Stimulated activated naive CD8-positive, alpha-beta T cell treated with anti-CD3 and anti-CD28 coated beads, Interleukin-15, Interleukin-2, amounts not matched to agents 100 U/mL and 50 U/mL, for 24 hours (primary cell): ENCODE measurements around the gene SRSF4.
"Not testable (repeated sequence)": the region's sequence is repeated elsewhere in the genome, so short reads cannot be mapped to it uniquely, and the experiment has no call there.

Source experiments
- ATAC-seq: fragments of 150-1000 bp; cut with Tn5 transposase; one replicate; pipeline ENCODE4 v1.10.0; 2021
- DNase-seq: peaks from one replicate; pipeline ENCODE4 v3.0.0; 2021

Gene SRSF4

DNA sequence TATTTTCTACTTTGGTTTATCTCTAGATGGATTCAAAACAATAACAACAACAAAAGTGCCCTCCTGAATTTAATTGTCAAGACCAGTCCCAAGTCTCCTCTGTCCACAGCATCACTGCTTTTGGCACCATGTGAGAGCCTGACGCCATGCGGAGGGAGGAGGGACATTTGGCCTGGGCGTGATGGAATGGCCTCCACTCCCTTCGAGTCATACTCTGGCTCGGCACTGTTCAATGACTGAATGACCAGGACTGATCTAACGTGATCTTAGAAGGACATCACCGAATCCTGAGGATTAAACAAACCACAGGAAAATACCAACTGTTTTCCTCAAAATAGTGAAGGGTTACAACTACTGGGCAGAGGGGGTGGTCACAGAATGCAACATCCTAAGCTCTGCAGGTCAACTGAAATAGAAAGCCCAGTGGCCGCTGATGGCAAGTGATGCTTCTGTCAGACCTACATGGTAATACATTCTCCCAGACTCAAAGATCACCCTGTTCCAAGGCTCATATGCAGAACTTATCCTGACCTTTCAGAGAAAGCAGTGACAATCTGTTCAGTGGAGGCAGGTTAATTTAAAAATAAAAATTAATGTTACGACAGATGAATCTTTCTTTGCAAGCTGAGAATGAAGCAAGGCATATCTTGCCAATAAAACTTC, 19.1 kb downstream of the SRSF4 start:
- no peak for ATAC-seq
- no peak for DNase-seq

DNA sequence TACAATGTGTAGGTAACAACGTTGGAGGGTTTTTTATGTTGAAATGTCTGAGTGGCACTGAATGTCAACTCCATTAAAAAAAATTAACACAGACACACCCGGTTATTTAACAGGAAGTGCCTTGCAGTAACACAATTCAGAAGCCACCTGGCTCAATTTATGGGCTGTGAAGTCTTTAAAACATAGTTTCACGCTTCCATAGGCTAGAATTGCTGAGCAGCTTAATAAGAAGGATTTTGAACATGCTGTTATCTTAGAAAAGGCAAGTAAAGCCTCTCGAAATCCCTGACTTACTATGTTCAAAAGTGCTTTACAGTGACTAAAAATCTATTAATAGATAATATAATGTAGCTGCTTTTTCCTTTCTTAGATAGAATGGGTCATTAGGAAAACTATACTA, 19.7 kb downstream of the SRSF4 start:
- ATAC-seq (no peak), DNase-seq (no peak)

DNA sequence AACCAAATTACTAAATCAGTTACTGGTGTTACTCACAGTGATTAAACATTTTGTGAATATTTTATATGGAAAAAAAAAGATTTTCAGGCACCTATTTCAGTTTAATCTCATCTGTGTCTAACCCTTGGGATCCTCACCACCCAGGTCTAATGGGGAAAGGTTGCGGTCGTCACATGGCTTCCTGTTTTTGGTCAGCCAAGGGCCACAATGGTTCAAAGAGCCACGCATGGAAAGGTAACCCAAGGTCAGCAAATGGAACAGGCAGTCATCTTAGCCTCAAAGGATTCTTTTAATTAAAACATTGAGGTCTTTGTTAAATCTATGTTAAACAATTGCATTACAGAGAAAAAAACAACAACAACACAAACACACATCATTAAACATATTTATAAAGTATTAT, 21.9 kb downstream of the SRSF4 start:
- ATAC-seq, result no peak
- DNase-seq, result no peak

DNA sequence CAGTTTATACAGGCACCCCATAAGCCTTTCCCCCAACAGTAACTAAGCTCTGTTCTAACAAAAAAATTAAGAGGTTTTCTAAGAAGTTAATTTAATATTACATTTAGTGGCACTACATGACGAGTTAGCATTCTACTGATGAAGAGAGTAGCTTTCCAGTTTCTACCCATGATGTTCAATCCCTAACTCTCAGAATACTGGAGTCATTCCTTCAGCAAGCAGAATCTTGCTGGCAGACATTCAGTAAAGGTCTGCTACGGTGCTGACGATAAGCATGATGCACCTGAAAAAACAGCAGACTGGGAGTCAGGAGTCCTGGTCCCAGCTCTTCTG, 24.5 kb downstream of the SRSF4 start:
- ATAC-seq, result no peak
- no peak for DNase-seq

DNA sequence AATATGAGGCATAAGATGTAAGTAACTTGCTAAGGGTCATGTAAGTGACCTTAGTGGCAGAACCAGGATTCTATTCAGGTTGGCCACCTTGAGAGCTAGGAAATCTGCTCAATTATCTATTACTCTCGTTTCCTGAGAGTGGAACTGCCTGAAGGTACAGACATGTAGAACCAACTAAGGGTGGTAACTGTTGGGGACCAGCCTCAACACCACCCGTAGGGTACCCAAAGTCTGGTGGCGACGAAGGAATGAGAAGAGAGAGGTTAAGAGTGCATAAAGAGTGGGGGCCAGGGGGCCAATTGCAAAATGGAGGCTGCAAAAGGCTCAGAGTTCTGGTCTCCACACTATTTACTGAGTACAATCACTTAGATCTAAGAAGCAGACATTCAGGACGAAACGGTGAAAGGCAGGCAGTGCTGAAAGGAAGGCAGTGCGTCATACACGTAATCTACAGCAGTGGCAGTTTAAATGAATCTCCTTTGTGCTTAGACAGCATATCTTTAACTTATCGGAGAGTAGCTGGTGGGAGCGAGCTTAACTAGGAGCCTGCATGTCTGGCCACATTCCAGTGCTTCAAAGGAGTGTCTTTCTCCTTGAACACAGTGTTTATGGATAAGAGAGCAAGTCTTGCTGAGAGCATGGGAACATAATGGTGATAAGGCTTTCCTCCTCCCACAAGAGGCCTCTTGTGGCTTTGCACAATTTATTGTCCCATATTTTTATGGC, 25.0 kb downstream of the SRSF4 start:
- DNase-seq (no peak), ATAC-seq (no peak)

DNA sequence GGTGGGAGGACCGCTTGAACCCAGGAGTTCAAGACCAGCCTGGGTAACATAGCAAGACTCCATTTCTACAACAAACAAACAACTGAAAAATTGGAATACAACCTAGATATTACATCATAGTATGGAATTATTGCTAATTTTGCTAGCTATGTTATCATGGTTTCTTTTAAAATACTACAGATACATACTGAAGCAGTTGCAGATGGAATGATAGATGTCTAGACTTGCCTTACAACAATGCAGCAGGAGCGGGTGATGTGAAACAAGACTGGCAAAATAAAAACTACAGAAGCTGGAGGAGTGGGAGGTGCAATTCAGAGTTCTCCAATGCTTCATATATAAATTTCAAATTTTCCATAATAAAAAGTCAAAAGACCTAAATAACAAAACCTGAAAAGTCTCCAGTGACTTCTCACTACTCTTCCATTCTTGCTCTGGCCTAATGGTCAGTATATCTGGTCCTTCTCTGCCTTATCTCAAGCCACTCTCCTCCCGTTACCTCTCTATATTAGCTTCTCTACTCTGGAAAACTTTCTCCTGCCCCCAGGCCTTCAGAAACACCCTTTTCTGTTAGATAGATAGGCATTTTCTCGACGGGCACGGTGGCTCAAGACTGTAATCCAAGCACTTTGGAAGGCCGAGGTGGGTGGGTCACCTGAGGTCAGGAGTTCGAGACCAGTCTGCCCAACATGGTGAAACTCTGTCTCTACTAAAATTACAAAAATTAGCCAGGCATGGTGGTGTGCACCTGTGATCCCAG, 29.5 kb downstream of the SRSF4 start:
- ATAC-seq (no peak), DNase-seq (no peak)

DNA sequence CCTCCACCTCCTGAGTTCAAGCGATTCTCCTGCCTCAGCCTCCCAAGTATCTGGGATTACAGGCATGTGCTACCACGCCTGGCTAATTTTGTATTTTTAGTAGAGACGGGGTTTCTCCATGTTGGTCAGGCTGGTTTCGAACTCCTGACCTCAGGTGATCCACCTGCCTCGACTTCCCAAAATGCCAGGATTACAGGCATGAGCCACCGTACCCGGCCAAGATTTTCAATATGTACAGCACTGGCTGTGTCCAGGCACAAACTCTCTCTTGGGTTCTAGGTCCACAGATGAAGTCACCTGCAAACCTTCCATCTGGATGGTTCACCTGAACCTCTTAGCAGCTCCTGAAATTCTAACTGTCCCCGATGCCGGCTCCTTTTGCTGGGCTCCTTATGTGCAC, 31.4 kb downstream of the SRSF4 start:
- ATAC-seq, DNase-seq: not testable (repeated sequence)

DNA sequence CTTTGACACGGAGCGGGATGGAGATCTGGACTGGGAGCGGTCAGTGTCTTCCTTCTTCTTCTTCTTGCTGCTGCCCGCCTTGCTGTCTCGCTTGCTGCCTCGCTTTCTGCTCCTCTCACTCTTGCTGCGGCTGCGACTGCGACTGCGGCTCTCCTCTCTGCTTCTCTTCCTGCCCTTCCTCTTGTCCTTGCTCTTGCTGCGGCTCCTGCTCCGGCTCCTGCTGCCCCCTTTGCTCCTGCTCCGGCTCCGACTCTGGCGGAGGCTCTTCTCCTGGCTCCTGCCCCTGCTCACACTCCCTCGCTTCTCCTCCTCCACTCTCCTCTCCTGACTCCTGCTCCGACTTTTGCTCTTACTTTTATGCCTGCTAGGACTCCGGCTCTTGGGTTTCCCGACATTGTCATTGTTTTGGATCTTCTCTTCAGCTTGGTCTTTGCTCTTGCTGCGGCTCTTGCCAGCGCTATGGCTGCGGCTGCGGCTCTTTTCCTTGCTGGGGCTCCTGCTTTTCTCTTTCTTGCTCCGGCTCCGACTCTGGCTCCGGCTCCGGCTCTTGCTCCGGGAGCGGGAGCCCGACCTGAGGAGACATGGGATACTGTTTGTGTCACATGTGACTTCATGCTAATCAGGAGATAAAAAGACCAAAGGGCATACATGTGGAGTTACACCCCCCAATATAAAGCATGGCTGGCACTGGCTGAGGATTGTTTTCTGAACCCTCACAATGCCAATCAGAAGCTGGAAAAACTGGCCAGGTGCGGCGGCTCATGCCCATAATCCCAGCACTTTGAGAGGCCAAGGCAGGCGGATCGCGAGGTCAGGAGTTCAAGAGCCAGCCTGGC, 32.8 kb downstream of the SRSF4 start:
- ATAC-seq (no peak), DNase-seq (no peak)

DNA sequence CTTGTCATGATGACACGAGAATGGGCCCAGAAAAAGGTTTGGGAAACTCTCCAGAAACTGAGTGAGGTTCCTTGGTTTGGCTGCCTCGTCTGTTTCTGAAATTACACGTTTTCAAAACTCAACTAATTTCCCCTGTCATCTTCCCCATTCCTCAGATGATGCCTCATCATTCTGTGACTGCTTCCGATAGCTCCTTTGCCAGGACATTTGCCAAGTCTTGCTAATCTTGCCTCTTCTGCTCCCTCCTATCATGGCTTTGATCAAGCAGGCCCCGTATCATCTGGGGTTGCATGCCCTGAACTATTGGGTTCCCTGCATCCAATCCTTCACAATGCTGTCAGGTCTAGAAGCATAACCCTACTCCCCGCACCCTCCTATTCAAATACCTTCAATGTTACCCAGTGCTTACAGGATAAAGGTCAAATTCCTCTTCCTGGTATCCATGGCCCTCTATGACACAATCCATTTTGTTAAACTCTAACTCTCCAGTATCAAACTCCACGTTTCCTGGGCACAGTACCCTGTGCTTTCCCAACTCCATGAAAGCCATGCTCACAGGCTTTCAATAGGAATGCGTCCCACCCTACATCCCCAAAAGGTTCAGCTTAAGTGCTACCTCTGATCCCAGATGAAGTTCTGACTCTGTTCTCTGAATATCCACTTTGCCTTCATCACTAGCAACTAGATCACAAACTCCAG, 35.8 kb downstream of the SRSF4 start:
- DNase-seq, result no peak
- ATAC-seq, result no peak

DNA sequence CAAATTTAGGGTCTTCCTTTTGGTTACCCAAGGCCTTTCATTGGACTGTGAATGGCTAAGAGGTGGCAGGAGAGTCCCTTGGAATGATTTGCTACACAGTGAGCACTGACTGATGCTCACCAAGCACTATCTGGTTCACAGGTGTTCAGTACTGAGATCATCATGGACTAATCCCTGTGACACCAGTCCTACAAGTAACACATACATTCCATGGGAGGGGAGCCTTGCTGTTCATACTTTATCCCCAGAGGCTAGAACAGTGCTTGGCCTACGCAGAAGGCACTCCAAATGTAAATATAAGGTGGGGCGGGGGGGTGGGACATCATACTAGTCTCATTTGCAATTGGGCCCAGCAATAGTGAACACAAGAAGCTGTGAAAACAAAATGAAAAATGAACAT, 37.5 kb downstream of the SRSF4 start:
- DNase-seq (no peak), ATAC-seq (no peak)

DNA sequence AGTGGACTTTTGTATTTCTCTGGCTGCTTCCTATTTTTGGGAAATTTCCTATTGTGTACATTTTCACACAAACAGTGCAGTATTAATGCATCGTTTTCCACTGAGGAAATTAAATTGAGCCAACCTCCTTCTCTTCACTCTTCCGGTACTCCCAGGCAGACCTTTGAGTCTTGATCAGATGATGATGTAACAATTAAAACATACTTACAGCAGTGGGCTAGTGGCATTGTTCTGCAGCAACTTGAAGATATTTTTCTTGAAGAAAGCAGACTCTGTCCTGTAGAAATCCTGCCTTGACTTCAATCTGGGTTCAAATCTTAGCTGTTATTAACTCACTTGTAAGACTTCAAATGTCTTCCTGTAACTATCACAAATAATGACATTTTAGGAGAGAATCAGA, 39.0 kb downstream of the SRSF4 start:
- ATAC-seq (no peak), DNase-seq (no peak)

DNA sequence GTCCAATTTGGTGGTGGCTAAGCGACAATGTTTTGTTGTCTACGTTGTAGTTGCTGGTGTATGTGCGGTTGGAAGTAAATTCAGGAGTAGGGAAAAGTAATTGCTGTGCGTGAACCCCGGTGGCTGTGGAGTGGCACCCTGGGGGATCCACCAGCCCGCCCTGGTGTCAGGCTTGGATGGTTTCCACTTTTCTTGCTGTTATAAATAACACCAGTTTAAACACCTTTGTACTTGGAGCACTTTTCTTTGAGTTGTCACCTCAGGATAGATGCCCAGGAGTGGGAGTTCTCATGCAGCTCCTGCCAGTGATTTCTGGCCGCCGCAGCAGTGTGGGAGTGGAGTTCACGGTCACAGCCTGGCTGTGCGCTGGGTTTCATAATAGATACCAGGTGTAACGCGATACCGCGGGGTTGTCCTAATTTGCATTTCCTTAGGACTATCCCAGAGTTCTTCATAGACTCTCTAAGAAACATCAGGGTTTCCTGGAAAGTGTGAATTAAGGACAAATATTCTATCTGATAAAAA, 45.2 kb downstream of the SRSF4 start:
- ATAC-seq, result no peak
- DNase-seq, result no peak

DNA sequence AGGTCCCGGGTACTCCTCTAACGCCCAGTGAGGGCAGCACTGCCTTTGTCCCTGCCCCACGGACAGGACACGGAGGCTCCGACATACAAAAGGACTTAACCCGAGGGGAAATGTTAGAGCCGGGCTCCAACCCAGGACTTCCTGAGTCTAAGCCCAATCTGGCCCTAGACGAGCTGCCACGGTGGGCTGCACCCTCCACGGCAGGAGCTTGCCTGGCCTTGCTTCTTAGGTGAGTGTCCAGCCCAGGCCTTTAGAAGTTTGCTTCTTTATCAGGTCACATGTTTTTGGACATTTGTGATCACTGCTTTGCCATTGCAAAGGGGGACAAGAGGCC, 47.0 kb downstream of the SRSF4 start:
- DNase-seq (no peak), ATAC-seq (no peak)

DNA sequence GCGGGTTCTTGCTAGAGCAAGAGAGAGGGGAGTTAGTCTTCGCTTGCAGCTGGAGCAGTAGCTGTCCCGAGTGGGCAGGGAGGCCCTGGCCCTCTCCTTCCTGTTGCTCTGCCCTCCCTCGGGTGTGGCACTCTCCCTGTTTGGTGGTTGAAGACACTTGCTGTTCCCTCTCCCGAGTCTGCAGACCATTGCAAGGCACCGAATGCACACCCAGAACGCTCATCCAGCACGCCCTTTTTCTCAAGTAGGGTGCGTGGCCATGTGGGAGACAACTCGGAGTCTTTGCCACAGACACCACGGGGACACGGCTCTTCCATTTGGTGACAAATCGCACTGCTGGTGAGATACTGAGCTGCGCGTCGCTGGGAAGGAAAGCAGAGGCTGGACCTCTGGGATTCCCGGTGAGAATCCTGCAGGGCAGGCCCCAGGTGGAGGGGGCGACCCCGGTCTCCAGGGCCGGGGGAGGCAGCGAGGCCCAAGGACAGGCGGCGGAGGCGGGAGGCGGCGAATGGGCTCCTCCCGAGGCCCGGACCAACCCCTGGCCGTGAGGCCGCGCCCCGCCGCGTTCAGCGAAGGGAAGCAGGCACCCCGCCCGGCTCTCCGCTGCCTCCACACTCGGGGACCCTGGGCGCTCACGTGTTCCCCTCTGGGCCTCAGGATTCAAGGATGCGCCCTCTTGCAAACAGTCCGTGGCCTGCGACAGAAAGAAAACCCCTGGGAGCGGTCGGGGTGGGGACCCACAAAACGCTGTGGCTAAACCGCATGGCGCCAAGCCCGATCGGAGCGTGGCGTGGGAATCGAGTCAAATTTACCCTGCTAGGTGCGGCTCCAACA, 47.6 kb downstream of the SRSF4 start:
- DNase-seq (no peak), ATAC-seq (peak; percentile 43)

DNA sequence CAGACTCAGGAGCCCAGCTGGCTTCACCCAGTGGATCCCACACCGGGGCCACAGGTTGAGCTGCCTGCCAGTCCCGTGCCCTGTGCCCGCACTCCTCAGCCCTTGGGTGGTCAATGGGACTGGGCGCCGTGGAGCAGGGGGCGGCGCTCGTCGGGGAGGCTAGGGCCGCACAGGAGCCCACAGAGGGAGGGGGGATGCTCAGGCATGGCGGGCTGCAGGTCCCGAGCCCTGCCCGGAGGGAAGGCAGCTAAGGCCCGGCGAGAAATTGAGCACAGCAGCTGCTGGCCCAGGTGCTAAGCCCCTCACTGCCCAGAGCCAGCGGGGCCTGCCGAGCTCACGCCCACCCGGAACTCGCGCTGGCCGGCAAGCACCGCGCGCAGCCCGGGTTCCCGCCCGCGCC, 50.6 kb downstream of the SRSF4 start:
- DNase-seq, ATAC-seq: not testable (repeated sequence)

DNA sequence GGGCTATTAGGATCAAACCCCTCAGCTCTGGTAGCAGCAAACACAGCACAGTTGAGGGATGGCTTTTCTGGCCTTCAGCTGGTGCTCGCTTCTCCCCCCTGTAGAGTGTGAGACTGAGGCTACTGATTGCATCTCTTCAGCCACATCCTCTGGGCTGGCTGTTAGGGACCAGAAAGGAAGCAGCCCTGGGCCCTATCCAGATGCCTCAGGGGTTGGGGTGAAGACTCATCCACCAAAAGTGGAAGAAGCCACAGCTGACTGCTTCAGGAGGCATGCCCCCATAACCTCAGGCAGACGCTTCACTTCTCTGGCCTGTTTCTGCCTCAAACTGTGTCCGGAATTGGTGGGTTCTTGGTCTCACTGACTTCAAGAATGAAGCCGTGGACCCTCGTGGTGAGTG, 51.8 kb downstream of the SRSF4 start:
- no peak for ATAC-seq
- DNase-seq, result no peak

DNA sequence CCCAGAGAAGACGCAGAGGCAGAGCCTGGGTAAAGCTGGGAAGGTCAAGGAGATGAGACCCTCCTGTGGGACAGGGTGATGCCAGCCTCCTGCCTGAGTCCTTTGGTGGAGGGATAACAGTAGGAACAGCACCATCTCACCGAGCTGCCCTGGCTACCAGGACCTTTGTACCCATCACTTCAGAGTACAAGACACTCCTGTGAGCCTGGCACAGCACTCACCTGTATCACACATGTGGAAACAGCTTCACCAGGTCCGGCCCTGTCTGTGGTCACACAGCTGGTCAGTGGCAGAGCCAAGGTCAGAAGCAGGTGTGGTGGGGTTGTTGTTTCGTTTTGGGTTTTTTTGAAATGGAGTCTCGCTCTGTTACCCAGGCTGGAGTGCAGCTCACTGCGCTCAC, 53.0 kb downstream of the SRSF4 start:
- no peak for DNase-seq
- no peak for ATAC-seq

DNA sequence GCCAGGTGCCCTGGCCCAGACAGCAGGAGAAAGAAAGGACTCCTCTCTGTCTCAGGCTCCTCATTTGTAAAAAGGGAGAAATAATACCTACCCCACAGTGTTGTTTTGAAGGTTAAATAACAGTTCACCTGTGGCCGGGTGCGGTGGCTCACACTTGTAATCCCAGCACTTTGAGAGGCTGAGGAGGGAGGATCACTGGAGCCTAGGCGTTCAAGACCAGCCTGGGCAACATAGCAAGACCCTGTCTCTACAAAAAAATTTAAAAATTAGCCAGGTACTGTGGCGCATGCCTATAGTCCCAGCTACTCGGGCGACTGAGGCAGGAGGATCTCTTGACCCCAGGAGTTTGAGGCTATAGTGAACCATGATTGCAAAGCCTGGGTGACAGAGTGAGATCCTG, 55.5 kb downstream of the SRSF4 start:
- ATAC-seq, result no peak
- DNase-seq, result no peak

DNA sequence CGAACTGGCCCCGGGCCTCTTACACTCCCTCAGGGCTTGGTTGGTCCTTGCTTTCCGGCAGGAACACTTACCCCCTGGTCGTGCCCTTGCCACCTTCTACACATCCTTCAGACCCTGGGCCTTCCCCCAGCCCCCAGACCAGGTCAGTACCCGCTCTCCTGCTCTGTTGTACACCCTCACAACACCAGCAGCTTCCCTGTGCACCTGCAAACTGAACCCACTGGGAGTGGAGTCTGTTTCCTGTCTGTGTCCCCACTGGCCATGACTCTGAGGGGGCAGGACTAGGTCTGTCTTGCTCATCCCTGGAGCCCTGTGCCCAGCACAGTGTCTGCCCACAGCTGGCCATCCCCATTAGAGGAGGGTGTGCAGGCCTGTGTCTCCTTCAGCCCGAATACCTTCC, 55.9 kb downstream of the SRSF4 start:
- DNase-seq (no peak), ATAC-seq (no peak)

DNA sequence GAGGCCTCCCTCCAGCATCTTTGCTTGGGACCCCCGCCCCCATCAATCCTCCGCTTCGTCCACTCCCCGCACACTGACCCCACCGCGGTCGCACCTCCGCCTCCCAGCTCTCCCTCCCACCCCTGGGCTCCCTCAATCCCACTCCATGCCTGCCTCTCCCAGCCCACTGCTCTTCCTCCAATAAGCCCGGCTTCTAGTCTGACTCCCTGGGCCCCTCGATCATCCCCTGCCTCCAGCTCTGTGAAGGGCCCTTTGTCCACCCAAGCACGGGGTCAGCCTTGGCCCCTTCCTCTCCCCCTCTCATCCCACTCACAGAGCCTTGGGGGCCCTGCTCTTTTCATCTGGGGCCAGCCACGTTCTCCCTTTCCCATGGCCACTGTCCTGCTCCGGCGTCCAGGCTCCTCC, 56.5 kb downstream of the SRSF4 start:
- no peak for ATAC-seq
- DNase-seq, result no peak
